CD4-positive, alpha-beta T cell treated with Interleukin-10 for 1 hour (primary cell): ENCODE measurements around the gene SKAP1.
"Not testable (repeated sequence)": the region's sequence is repeated elsewhere in the genome, so short reads cannot be mapped to it uniquely, and the experiment has no call there.

Experiments used
- DNase-seq: peaks from one replicate; pipeline ENCODE4 v3.0.0-alpha.2; 2020

The SKAP1 gene

DNA sequence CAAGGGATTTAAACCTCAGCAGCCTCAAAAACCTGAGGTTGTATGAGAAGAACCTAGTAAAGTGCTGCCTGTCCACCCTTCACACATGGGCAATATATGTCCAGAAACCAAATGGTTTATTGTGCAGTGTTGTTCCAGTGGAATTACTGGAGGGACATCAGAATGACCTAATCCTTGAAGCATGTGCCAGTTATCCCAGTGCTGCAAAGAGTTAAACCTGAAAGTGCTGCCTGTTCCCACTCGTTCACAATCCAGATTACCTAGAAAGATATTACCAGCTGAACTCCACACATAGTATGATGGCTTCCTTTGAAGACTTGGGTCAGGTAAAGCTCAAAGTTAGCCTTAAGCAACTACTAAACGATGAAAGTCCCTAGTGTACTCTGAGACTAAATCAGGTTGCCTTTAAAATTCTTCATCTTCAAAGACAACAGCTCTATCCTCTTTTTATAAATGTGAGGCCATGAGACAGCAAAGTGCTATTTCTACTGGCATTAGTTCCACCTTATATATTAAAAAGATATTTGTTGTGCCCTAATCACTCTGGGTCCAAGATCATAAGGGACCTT lies 189.4 kb downstream of the SKAP1 start:
- no peak for DNase-seq

DNA sequence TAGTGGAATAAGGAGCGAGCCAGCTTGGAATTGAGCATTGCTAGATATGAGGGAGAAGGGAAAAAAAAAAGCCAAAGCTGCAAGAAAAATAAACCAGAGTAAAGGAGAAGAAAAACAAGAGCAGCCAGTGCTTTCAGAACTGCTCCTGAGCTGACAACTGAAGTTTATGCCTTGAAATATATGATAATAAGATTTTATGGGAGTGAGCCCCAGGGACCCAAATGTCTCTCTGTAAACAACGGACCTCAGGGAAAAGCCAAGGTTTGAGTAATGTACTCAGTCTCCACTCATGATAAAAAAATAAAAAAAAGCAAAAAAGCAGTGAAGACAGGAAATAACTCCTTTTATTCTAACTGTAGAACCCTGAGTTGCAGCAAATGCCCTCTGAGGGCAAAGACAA lies 189.9 kb downstream of the SKAP1 start:
- no peak for DNase-seq

DNA sequence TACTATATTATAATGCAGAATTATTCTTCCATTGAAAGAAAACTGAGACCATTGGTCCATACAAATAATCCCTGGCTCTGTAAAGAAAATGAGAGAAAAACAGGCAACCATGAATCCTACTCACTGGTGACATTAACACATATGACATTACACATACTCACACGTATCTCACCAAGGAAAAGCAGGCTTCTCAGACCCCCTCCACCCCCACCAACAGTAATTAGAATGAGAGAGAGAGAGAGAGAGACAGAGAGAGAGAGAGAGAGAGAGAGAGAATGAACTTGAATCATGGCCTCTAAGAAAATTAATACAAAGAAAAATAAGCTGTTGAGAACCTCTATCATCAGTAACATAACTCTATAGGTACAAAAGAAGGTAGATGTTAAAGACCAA lies 190.4 kb downstream of the SKAP1 start:
- no peak for DNase-seq

DNA sequence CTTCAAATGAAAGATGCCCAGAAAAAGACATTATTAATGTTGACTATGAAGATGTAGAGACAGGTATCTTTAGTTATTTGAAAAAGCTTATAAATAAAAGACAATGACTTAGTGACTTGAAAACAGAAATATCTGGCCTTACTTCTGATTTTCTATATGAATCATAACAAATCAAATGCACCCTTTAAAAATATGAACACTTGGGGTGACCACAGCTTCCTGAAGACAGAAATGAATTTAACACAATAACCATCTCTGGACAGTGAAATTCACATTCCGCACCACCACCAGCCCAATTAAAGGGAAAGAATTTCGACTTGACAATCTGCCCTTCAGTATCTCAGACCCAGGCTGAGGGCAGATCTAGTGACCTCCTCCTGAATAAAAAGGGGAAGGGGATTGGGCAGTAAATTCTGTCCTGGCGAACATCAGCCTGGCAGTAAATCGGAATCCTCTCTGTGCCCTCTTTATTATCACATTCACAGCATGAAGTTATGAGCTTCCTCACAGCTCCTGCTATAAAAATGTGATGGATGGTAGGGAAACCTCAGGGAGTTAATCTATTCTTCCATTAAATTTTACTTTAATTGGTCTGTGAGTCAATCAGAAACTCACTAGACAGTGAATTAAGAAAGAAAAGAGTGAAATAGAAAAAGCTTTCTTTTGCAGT lies 190.9 kb downstream of the SKAP1 start:
- DNase-seq, result no peak

DNA sequence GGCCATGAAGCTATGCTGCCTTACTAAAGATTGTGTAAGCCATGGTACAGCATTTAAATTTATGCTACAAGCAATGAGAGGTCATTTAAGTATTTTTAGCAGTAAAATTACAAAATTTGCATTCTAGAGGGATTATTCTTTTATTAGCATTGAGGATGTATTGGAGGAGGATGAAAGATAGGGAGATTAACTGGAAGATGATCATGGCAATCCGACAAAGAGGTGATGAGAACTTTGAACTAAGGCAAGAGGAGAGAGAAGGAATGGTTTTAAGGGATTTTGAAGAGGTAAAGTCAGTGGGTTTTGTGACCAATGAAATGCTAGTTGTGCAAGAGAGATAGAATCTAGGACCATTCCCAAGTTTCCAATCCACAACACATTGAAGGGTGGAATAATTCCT lies 192.6 kb downstream of the SKAP1 start:
- no peak for DNase-seq

DNA sequence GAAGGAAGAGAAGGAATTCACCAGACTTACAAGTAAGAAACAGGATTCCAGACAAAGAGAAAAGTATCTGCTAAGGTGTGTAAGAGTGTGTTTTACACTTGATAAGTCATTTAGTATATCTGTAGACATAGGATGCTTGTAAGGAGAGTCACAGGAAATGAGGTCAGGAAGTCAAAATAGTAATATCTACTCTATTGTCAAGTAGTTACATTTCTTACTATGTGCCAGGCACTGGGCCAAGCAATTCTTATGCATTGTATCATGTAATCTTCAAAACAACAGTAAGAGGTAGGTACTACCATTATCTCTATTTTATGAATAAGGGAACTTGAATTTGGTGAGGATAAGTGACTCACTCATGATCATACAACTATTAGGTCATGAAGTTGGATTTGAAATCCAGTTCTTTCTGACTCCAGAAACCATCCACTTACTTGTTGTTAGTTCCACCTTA lies 193.3 kb downstream of the SKAP1 start:
- no peak for DNase-seq

DNA sequence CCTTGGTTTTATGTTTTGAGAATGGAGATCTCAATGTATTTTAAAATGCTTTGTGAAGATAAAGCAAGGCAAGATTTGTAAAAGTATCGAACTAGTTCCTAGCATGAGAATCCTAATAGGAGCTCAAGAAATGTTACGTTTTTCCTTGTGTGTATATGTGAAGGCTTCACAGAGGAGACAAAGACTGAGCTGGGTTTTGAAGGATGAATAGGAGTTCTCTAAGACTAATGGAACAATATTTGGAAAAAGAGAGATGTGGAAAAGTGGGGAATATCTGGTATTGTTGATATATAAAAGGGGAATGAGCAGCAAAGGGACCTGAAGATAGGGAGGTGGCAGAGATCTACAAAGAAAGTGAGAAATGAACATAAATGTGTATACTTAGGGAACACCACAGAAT lies 195.1 kb downstream of the SKAP1 start:
- no peak for DNase-seq

DNA sequence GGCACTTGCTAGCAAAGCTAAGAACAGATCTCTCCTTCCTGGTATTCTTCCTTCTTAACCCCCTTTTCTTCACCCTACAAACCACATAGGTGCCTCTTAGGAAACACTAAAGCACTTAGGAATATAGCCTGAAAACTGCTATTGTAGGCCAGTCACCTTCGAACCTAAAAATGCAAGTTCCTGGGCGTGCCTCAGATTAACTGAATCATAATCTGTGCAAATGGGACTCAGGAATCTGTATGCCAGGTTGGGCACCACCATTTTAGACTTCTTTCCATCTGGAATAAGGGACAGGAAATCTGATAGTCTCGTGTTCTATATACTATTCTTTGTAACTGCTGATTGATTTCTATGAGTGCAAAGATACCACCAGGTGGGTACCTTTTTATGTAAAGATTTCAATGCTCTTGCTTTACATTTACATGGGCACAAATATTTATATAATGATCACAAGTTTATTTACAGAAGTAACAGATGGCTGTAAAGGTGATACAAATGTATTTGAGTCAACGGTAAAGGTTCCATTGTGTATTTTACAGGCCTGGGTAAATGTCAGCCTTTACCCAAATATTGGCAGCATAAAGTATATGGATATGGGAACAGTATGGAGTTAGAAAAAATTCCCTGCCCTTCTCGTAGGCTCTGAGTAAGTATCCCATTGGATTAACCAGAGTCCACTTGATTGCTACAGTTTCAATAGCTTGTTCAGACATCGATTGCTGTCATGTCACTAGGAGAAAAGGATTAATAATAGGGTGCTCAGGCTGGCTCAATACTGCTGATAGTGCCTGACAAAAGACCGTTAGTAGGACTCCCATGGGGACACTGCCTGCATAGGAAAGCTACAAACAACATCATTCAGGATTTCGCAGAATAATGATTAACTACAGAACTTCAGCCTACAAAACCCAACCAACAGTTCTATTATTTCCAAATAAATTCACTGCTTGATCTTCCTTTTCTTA lies 197.7 kb downstream of the SKAP1 start:
- DNase-seq, result no peak

DNA sequence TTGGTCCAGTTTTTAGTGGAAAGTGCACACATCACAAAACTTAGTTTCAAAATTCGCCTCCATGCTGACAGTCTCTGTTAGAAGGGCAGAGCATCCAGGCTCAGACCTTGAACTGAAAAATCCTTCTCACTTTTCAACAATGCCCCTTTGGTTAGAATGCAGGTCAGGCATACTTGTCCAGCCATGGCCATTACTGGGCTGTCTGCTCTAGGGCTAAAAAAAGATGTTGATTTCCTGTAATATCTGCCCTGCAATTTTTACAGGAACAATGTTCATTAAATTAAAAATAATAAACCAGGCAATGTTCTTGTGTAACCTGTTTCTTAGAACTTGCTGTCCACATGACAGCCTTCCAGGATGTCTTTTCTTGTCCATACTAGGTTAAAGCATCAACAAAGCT lies 200.1 kb downstream of the SKAP1 start:
- no peak for DNase-seq

DNA sequence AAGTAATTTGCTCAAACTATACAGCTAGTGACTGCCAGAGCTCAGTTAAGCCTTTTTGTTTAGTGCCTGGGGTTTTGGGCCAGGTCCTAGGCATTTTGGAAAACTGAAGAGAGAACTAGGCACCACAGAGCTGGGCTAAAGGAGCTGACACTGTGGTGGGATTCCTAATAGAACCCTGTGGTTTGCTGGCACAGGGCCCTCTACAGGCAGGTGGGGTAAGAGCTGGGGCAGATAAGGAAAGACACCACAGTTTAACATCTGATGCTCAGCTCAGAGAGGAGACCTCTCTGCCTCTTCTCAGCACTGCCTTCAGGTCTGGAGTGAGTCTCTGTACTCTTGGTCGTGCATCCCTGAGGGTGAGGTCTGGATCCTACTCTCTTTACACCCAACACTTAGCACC lies 201.3 kb downstream of the SKAP1 start:
- DNase-seq, result no peak

DNA sequence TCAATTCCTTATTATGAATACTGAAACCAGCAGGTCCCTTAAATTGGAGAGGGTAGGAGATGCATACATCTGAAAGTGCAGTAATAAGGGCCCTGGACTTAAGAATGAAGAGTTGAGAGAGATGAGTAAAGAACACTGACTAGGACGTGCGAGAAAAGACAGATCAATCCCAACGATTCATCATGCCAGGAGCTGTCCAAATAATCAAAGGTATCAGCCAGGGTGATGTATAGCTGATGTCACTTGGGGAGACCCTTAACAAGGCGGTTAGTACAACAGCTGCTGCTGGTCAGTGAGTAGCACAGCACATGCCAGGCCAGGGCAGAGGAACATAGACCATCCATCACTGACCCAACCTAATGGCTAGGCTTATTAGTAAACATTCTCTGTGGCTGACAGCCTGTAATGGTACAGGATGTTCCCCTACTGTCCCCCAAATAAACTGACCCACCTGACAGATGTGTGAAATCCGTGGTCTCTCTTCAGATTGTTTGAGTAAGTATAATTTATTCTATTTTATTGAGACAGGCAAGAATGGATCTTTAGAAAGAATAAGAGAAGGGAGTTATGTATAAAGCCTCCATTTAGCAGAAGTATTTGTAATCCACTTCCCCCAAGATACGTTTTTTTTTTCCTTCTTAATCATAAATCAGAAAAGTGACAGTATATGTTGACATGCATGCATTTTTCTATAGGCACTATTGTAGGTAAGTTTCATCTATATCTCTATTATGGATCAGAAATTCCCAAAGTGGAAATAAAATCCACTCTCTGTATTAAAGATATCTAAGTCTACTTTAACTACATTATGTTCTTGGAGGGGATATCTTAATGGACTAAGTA lies 204.1 kb downstream of the SKAP1 start:
- no peak for DNase-seq

DNA sequence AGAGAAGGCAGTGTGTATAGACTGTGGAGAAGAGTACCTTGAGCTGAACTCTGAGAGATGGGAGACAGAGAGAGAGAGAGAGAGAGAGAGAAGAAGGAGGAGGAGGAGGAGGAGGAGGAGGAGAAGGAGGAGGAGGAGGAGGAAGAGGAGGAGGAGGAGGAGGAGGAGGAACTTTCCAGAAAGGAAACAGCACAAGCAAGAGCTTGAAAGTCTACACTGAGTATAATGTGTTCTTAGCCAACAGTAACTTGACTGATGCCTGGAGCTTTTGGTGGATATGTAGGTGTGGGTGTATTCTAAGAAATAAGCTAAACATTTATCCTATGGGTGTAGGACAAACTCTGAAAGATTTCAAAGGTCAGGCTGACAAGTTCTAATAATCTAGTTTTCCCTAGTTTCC lies 206.1 kb downstream of the SKAP1 start:
- DNase-seq, result no peak

DNA sequence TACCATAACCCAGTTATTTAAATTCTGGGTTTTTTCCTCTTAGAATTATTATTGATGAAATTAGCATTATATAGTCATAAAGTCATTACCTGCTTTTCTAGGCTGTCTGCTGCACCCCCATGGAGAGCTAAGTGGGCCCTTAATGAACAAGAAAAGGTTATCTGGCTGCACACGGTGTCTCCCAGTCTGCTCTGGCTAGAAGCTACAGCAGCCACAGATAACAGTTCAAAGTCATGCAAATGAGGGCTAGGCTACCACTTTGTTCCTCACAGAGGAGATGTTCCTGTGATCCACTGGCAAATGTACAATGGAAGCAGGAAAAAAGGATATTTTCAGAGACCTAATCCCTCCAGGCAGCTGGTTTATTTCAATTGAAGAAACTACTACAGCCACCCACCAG lies 210.4 kb downstream of the SKAP1 start:
- no peak for DNase-seq

DNA sequence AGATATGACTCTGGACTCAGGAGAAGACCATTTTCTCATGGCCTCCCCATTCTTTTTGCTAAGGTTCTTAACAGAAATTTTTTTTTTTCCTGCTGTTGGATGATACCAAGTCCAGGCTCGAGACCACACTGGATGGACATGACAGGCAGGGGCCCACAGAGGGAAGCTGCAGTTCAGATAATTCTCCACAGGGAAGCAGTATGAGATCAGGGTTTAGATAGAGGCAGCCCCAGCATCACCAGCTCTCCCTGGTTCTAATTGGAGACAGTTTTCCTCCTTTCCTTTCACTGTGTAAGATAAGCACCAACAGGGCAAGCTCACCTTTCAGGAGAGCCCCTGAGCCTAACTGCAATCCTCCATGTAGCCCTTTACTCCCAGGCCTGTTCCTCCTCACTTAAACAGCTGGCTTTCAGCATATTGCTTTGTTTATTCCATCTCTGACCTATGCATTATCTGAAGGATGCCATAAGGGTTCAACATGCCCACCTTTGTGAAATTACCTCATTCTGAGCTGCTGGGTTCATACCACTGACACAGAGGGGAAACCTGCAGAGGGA lies 214.4 kb downstream of the SKAP1 start:
- DNase-seq, result no peak

DNA sequence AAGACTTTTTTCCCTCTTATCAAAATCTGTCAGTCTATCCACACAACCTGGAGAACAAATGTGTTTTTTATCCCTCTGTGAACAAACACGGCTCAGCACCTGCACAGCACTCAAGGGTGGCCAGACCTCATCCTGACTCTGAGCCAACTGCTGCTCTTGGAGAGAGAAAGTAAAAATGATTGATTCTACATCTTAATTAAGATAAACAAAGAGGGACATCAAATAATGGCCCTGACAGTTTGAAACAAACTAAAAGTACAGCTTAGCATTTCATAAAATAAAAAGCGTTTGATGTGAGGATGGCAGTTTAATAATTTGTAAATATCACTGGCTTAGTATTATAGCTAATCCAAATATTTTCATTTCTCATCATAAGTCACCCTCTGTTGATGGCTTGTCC lies 216.2 kb downstream of the SKAP1 start:
- DNase-seq, result no peak

DNA sequence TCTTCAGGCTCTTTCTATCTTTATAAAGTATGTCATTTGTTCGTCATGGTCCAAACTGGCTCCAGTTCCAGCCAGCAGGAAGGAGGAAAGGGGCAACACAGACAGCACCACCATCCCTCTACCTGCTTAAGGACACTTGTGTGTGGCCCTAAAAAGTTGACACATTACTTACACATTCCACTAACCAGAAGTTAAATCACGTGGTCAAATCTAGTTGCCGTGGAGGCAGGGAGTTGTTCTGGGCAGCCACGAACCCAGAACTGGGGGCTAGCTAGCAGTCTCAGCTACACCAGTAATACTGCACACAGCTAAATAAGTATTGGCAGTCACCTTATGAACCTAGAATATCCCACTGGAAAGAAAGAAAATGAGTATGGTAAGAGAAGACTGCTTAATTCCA lies 218.2 kb downstream of the SKAP1 start:
- DNase-seq, result no peak

DNA sequence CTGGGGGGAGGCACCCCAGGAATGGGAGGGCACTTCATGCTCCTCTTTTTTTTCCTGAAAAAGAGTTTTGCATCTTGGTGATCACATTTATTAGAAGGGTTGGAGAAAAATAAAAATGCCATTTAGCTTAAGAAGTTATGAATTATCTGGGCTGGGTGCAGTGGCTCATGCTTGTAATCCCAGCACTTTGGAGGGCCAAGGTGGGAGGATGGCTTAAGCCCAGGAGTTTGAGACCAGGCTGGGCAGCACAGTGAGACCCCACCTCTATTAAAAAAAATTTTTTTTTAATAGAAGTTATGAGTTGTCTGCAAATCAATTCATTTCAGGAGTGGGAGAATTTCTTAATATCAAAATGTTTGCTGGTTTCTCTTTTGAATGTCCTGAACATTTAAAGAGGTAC lies 219.0 kb downstream of the SKAP1 start:
- DNase-seq, result no peak

DNA sequence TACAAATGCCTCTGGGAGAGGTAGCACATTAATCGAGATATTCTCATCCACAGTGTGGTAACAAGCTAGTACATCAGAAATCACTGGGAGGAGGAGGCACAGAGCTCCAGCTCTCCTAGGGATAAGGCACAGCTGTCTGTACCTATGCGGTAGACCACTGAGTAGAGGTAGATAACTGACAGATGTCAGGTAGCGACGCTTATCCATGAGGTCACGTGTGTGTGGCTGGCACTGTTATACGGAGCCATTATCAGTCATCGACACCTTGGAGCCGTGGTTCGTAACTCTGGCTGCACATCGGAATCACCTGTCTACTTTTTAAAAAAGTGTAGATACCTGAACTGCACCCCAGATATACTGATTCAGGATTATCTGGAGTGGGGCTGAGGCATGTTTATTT lies 220.0 kb downstream of the SKAP1 start:
- no peak for DNase-seq

DNA sequence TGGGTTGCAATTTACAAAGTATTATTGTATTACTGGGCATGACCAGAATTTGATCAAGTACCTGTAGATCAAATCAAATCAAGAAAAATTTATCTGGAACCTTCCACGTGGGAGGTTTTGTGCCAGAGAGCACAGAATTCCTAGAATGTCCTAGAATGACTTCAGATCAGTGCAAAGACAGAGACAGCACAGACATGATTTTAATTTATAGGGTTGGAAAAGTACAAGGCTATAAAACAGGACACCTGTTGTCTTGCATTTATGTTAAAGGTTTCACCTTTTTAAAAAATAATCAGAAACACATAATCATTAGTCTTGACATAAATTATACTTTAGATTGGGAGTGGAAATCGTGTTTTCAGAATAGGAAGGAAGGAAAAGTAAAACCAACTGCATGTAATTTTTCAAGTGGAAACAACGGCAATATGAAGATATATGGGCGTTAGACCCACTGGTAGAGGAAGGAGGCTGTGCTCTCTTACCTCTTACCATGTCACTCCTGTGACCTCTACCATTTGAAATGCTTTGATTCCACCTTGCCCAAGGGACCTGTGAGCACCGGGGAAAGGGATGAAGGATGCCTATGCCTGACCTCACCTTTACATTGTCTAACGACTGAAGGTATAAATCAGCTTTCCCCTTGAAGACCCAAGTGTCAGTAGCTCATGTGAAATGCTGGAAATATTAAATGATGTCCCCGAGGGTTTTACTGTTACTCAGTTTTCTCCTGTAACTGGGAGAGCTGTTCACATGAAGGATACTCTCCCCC lies 222.1 kb downstream of the SKAP1 start:
- no peak for DNase-seq

DNA sequence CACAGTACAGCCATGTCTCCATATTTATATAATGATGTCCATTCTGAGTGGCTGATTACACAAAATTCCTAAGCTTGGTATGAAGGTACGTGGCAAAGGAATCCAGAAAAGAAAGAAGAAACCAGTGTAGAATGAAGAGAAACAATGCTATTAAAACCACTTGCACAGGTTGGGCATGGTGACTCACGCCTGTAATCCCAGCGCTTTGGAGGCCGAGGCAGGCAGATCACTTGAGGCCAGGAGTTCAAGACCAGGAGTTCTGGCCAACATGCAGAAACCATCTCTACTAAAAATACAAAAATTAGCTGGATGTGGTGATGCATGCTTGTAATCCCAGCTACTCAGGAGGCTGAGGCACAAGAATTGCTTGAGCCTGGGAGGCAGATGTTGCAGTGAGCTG lies 223.0 kb downstream of the SKAP1 start:
- not testable (repeated sequence) for DNase-seq

DNA sequence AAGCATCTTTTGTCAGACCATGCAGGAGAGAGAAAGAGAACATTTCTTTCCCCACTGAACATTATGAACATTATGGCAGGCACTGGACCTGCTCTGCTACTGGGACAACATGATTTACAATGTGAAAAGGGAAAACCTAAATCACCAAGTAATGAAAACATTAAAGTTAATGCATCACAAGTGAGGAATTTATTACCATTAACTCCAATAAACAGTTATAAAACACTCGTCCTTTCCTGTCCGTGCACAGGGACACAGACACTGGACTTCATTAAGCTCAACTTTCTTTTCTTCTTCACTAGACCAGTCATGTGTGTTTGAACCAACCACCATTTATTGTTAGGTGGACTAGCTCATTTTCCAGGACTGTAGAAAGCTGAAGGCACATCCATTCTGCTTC lies 227.1 kb downstream of the SKAP1 start:
- DNase-seq, result no peak

DNA sequence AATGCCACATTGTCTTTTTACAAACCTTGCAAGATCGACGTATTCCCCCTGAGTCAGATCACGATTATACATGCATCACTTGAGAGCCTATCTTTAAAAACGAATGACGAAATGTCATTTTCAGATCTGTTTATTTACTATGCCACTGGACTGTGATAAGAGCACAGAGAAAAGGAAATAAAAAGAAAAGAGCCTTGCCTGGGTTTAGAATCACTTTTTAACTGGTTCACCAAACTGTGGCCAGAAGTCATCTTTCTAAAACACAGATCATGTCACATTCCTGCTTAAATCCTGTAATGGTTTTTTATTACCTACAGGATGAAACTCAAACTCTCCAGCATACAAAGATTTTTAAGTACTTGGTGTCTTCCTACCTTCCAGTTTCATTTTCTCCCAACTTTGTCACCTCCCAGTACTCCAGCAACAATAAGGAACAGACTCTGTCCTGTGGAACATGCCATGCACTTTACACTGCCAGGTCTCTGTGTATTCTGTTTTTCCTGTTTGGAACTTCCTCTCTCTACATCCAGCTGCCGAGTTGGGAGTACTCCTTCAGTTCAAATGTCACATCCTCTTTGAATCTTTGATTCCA lies 231.0 kb downstream of the SKAP1 start:
- no peak for DNase-seq
